HepG2 (cell line): Measurements from ENCODE around the gene TRAPPC3.

ENCODE experiments used
- CTCF ChIP-seq: sonication (generic); formaldehyde crosslinking; IDR thresholded peaks from 2 replicates; pipeline ENCODE4 v1.5.0; 2020; ENCODE audit warnings: mild to moderate bottlenecking, missing genetic modification reagents, moderate library complexity
- HDAC1 ChIP-seq: sonication (generic); formaldehyde crosslinking; IDR thresholded peaks from 2 replicates; pipeline ENCODE4 v1.5.1; 2020; ENCODE audit warnings: mild to moderate bottlenecking, missing genetic modification reagents
- HNRNPLL ChIP-seq: fragments of 200-400 bp; formaldehyde crosslinking; IDR thresholded peaks from 2 replicates; pipeline ENCODE4 v1.6.1; 2017; ENCODE audit warnings: mild to moderate bottlenecking, low read depth, low read length; ENCODE audit not compliant: poor library complexity, severe bottlenecking
- TF ChIP-seq, protein P1 (sequence below): sonication (generic); formaldehyde crosslinking; IDR thresholded peaks from 2 replicates; pipeline ENCODE4 v1.5.0; 2020; ENCODE audit warnings: mild to moderate bottlenecking, missing genetic modification reagents

DNA sequence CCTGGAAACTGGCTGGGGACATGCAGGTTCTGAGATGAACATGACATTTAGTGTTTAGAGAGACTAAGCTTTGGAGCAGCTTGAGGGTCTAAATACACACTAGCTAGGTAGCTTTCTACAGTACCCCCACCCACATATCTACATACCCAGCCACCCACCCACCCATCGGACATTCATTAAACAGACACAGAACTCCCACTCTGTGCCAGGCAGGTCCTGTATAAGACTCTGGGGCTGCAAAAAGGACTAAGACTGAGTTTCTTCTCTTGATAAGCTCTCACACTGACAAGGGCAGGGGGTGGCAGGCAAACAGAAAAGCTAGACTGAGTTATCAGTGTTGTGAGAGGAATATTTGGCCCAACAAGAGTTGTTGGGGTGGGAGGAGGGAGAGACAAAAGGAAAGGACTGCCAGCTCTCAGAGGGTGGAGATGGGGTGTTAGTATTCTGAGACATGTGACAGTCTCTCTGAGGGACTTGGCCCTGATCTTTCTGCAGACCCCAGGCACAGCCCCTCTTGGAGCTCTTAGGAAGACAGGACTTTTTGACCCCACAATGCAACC, 13.5 kb upstream of the TRAPPC3 start:
- no peak for TF ChIP-seq HDAC1 (CRISPR knock-in tag)
- no peak for TF ChIP-seq CTCF (CRISPR knock-in tag)
- TF ChIP-seq, protein P1, sequence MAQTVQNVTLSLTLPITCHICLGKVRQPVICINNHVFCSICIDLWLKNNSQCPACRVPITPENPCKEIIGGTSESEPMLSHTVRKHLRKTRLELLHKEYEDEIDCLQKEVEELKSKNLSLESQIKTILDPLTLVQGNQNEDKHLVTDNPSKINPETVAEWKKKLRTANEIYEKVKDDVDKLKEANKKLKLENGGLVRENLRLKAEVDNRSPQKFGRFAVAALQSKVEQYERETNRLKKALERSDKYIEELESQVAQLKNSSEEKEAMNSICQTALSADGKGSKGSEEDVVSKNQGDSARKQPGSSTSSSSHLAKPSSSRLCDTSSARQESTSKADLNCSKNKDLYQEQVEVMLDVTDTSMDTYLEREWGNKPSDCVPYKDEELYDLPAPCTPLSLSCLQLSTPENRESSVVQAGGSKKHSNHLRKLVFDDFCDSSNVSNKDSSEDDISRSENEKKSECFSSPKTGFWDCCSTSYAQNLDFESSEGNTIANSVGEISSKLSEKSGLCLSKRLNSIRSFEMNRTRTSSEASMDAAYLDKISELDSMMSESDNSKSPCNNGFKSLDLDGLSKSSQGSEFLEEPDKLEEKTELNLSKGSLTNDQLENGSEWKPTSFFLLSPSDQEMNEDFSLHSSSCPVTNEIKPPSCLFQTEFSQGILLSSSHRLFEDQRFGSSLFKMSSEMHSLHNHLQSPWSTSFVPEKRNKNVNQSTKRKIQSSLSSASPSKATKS (CRISPR knock-in tag), result no peak
- no peak for TF ChIP-seq HNRNPLL
